Activated CD4-positive, alpha-beta T cell treated with anti-CD3 and anti-CD28 coated beads for 48 hours (primary cell): Measurements from ENCODE around the gene LRGUK.

Source experiments
- DNase-seq: peaks from one replicate; pipeline ENCODE4 v3.0.0-alpha.2; 2020

LRGUK gene

DNA sequence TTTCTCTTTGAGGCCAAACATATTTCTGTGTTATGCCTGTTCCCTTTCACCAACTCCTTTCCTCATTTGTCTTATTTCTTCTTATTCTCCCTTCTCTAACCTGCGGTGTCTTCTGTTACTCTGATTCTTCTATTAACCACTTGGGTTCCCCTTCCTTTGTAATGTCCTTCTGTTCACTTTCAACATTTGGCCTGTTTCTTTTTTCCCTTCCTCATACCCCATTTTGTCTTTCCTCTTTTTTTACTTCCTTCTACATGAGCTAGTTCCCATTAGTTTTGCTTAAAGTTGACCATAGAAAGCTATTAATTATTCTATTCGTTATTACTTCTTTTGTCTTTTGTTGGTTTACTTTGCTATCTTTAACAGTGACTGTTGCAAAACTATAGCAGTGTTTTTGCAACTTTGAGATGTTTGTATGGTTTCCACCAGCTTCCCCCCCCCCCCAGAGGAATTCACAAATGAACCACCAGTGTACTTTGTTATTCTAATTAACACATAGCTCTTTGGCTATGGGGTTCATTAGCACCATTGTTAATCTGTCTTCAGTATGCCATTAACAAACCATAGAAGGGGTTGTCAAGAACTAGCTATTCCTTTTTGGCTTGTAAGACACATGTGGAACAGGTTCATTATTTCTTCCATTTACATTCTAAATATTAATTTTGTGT lies 2.9 kb downstream of the LRGUK start:
- DNase-seq, result no peak

DNA sequence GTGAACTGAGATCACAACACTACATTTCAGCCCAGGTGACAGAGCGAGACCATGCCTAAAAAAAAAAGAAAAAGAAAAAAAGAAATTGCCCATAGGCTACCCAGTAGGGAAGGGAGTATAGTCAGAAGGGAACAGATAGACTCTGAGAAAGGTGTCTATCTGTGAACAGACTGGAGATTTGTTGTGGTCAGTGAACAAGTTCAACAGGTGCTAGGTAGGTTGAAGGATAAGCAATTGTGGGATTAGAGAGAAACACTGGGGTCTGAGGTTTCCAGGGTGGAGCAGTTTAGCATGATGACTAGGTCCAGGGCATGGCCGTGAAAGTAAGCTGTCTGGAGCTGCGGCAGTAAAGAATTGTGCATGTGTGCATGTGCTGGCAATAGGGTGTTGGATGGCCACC lies 6.9 kb downstream of the LRGUK start:
- DNase-seq, result no peak

DNA sequence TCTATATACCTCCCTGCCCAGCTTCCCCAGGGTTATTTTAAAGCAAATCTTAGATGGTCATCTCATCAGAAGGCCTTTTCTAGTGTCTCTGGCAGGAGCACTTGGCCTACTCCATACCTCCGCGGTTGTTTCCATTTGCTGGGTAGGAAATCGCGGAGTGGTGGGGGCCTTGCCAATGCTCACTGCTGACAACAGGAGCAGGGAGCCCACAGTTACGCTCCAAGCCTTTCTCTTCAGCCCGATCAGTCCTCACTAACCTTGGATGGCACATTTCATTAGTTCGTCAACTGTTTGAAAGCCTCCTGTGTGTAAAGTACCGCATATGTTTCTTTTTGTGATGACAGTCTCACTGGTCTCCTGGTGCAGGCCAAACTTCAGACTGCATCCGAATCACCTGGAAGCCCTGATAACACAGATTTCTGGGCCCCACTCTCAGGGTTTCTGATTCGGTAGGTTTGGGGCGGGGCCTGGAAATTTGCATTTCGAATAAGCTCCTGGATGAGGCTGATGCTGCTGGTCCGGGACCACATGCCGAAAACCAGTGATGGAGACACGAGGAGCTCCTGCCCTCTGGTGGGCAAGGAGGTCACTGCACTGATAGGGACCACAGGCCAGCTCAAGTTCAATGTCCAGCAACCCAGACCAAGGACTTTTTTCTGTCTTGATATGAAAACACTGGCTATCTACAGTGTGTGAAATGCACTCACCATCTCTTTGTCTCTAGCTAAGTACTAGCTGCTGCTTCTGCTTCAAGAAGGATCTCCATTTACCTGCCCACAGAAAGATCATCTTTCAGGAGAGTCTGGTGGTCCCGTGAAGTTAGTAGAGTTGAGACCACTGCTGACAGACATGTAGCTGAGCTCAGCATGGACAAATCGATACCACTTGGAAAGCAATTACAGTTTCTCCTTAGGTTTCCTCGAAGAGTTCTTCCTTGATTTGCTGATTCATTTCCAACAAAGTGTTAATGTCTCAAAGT lies 14.0 kb downstream of the LRGUK start:
- peak; percentile 71 for DNase-seq

DNA sequence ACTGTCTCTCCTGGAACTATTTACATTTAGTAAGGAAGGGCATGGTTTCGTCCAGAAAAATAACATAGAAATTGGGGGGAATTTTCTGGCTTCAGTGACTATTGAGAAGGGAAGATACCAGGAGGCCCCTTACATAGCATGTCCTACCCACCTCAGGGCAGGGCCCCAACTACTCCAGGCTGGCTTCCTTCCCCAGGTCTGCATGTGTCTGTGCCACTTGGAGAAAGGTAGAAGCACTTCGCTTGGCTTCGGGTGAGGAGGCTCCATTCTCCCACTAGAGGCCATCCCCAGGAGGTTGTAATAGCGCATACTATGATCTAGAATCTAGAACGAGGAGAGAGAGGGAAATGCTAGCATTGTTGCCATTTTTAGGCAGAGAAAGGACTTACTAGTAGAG lies 14.7 kb downstream of the LRGUK start:
- DNase-seq, result no peak

DNA sequence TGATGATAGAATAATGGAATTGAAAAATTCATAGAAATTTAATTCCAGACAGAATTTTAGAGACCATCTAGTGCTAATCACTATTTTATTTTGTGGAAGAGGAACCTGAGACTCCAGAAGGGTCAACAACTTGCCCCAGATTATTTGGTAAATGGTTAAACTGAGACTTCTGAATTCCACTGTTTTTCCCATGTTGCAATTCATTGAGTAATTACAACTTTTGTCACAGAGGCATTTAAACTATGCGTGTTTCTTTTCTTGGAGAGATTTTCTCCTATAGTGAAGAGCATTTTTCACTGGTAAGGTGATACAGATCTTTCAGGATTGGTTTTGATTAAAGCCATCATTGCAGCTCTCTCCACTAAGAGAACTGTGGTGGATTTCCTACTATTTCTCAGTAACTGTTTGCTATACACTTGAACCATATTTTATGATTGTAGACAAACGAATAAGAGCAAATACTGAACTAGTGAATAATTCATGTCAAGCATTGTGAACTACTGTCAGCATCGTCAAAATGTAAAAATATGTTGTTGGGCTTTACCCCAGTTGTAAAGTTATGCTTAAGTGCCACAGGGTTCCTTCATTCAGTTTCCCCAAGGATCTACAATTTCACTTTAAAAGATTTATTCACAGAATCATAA lies 26.5 kb downstream of the LRGUK start:
- DNase-seq, result no peak

DNA sequence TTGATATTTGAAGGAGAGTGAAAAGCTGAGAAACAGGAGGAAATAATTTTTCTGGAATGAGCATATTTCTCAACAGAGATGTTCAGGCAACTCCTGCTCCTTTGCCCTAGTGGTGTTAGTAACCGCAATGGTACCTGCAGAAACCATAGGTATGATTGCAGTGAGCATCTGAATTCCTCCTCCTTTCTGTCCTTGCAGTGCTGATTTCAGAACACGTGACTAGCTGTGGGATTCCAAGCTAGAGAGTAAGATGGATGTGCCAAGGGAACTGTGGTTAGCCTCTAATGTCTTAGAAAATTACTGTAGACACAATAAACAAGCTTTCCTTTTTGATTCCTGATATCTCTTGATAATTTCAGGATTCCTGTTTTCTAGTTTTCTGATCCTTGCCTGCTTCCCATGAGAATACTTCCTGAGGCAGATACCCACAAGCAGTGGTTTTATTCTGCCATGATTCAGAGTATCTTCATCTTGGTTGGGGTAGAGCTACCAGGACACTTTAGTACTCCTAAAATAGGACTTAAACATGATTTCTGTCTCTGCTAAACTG lies 27.5 kb downstream of the LRGUK start:
- DNase-seq, result no peak

DNA sequence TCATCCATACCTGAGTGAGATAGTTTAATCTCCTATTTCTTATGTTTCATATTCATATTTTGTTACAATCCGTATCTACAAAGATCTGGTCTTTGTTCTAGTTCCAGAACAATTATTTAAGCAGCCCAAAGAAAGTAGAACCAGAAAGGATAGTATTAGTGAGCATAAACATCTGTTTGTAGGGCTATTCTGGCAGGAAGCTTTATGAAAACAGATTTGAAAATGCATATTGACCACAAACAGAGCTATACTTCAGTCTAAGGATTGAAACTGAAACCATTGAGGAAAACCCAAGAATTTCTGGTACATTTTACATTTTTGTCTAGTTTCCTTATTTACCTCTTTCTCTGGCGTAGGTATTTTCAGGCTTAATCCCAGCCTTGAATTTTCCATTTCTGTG lies 28.1 kb downstream of the LRGUK start:
- no peak for DNase-seq

DNA sequence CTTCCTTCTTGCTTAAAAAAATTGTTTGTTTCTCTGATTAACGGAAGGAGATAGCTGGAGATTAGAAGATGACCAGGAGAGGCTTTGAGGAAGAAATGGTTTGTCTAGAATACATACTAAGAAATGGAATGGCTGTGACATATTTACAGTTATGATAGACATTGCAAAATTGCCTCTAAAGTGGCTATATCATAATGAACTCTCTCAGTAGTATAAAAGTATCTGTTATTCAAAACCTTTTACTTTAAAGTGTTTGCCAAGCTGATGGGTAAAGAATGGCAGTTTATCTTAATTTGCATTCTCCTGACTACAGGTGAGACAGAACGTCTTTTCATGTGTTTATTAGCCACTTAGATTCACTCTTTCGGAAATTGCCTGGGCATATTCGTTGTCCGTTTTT lies 28.7 kb downstream of the LRGUK start:
- DNase-seq, result no peak

DNA sequence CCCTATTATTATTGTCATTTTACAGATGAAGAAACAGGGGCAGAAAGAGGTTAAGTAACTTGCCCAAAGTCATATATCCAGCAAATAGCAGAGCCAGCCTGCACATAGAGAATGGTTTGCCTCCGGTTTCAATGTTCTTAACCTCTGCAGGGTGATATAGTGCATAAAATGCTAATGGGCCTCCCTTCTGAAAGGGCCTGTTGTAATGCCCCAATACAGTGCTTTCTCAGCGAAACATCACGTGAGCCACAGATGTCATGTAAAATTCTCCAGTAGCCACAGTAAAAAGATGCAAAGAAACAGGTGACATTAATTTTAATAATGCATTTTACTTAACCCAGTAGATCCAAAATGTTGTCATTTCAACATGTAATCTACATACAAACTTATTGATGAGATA lies 38.1 kb downstream of the LRGUK start:
- no peak for DNase-seq

DNA sequence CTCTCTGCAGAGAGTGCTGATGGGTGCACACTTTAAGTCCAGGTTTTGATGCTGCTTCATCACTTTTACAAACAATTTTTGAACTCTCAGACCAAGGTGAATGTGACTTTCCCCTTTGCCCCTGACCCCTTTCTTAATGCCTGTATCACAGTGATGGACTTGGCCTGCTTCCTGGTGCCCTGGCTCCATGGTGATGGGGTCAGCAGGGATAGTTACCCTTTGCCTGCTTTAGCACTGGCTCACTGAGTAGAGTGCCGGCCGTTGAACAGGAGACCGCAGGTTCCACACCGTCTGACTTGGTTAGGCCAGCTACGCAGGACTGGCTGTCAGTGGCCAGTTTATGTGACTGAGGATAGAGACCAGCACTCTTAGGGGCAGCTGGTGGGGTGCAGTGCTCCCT lies 40.1 kb downstream of the LRGUK start:
- no peak for DNase-seq

DNA sequence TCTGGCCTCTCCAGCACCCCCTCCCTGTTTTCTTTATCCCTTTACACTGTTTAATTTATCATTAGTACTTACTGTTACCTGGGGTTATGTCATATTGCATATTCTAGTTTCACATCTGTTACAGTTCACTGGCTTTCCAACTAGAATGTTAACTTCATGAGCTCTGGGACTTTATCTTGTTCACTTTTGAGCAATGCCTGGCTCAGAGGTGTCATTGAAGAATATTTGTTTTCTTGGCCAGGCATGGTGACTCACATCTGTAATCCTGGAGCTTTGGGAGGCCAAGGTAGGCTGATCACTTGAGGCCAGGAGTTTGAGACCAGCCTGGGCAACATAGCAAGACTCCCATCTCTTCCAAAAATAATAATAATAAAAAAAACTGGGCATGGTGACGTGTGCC lies 40.7 kb downstream of the LRGUK start:
- DNase-seq, result no peak

DNA sequence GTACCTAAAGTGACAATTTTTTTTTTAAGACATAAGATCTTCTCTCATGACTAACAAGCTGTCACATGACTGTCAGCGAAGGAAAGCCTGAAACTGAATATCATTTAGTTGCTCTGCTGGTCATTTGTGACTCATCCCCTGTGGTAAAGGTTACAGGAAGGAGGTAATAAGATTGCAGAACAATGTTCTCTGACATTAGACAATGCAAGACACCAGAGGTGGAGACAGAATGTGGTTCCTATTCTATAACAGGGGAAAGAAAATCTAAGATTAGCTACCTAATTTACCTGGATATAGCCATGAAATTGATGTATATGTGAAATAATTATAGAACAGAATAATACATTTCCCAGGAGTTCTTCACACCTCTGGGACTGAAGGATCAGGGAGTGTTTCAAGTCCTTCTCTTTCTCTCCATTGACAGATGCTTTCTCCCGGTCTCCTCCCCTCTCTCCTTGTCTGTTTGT lies 47.7 kb downstream of the LRGUK start:
- no peak for DNase-seq

DNA sequence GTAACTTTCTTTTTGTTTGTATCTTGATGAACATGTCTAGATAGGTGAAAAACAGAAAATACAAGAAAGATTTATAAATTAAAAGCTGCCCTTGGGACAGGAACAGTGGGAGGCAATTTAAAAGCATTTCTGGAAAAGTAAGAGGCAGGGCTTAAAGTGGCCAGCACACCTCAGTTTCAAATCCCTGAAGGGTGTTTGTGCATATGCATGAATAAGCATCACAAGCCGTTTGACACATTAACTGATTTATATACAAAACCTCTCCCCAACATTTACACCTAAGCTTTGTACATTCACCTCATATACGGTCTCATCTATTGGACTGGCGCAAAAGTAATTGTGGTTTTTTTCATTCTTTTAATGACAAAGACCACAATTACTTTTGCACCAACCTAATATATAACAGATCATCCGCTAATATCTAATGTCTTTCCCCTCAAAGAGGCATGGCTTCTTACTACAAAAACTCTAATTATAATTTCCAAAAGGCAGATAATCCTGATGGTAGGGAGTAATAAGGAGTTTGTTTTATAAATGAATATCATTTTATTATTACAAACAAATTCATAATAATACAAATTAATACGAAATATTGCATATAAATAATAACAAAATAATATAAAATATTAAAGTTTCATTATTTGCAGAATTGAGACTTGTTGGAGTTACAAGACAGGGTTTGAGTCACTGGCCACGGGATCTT lies 48.3 kb downstream of the LRGUK start:
- no peak for DNase-seq

DNA sequence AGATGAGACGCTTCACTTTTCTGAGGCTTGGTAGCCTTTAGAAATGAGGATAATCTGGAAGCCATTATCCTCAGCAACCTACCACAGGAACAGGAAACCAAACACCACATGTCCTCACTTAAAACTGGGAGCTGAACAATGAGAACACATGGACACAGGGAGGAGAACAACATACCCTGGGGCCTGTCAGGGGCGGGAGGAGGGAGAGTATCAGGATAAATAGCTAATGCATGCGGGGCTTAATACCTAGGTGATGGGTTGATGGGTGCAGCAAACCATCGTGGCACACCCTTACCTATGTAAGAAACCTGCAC lies 48.9 kb downstream of the LRGUK start:
- no peak for DNase-seq

DNA sequence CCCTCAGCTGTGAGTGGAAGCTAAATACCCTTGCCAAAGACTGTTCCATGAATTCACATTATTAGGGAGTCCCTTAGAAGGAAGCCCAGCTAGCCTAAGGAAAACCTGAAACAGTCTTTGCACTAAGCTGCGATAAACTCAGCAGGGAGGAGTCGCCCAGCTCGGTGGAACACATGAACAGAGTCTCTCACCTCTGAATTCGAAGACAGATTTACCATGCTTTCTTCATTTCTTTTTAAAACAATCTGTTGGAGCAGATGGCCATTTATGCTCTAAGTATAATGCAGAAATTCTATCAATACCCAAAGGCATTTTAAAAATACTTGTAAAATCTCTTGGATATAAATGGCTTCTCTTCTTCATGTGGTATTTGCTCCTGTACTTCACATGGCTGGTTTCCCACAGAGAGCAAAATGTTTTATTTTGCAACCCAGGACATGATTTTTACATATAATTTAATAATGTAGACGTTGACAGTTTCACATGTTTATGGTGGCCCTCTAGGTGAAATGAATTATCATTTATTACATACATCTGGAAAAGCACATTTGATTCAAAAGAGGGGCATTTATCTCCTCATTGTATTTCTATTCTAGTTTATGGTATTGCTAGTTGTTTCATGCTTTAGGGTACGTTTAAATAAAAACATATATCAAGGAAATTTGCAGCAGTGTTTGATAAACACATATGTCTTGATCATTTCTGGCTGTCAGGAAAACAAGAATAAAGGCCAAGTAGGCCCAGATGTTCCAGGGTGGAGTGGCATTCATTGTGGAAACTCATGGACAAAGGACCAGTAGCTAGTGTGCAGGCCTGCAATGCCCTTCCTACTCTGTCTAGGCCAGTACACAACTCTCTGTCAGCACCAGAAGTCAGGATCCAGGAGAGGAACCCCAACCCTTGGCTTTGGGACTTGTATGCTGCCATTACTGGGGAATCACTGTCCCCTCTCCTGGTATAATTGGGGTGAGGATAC lies 52.2 kb downstream of the LRGUK start:
- DNase-seq, result no peak

DNA sequence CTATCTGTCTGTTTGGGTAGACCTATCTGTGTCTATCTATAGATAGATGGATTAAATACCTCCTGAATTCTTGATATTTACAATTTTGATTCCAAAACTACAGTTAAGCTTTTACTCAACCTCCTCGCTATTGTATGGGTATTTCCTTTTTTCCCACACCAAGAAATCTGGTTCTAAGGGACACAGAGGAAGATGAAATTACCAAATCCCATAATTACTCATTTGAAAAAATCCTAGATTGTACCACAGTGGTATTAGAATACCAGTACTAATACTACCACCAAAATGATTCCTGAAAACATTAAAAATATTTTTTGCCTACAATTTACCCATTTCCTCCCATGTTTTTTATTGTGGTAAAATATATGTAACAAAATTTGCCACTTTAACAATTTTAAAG lies 53.2 kb downstream of the LRGUK start:
- no peak for DNase-seq

DNA sequence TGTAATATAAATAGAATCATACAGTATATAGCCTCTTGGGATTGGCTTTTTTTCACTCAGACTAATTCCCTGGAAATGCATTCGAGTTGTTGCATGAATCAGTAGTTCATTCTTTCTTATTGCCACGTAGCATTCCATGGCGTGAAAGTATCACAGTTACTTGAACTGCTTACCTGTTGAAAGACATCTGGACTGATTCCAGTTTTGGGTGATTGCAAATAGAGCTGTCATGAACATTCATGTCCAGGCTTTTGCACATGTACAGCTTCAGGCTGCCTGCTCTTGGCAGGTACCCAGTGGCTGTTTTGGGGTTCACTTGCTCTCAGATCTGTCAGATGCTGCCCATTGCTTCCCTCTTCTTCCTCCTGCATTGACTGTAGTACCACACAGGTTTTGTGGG lies 54.9 kb downstream of the LRGUK start:
- DNase-seq, result no peak

DNA sequence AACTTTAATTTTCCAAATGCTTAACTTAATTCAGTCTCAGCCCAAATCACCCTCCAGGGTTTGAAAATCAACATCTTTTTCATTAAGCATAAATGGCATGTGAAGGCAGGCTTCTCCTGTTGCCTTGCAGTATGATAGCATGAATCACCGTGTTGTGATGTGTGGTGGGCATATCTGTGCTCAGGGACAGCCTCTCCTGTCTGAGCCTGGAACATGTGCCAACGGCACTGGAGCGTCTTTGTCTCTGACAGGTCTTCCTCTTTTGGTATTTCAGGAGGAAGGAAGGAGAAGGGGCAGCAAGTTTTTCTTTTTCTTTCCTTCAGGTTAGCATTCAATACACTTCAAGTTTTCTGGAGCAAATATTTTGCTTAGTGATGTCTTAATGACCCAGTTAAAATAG lies 57.6 kb downstream of the LRGUK start:
- no peak for DNase-seq

DNA sequence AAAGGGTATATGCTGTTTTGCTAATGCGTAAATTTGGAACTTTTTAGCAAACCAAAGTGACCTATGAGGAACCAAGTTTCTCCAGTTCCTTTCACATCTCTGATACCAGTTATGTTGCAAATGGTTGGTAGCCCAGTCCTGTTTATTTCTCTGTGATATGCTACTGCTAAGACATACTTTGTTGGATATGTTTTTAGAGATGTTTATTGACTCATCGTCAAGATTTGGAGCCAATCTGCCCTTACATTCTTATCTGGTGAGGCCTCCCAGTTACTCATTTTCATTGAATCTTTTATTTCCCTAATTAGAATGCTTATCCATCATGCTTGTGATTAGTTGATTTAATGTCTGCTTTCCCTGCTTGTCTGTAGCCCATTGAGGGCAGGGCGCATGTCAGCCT lies 58.9 kb downstream of the LRGUK start:
- no peak for DNase-seq

DNA sequence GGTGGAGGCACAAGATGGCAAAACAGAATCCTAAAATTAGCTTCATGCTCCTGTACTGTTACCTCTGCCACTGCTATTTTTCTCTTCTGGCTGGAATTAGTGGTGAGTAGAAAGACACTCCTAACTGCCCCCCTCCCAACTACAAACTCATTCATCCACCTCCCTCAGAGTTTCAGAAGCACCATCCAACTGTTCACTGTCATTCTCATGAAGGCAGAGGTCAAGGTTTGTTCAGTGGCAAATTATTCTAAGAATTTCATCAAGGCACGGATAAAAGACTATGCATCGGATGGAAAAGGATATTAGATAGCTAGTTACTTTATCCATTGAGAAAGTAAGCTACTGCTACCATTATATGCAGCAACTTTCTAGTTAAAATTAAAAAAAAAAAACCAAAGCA lies 59.7 kb downstream of the LRGUK start:
- DNase-seq, result no peak

DNA sequence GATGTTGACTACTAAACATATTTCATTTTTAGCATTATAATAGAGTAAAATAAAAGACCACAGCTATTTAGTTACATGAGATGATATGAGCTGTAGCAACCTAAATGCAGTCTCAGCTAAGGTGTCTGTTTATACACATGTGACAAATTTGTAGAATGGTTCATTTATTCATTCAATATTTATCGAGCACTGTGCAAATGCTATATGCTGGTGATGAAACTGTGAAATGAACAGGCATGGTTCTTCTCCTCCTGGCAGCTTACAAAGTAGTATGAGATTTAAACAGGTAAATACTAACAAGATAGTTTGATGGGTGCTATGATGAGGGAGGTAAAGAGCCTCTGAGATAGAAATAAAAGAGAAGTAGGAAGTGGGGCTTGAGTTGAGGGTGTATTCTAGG lies 60.8 kb downstream of the LRGUK start:
- DNase-seq, result no peak

DNA sequence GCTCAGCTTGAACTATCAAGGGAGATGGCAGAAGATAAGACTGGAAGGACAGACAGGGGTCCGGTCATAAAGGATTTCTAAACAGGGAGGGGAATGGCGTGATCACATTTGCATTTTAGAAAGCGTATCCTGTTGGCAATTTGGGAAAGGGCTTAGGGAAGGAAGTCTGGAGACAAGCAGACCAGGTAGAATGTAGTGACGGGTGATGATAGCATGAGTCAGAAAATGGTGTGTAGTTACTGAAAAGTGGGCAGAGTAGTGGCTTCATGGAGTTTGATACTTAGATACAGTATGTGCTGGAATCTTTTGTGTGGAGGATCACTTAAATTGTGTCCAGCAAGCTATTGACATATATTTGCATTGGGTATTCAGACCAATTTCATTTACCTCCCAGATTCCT lies 61.2 kb downstream of the LRGUK start:
- no peak for DNase-seq
